HL-60/S4 treated with retinoic acid at 250 ng/mL for 4 days and 3 days (cell line): ENCODE data around the gene AKT1.
"Not testable (repeated sequence)": the region's sequence is repeated elsewhere in the genome, so short reads cannot be mapped to it uniquely, and the experiment has no call there.

Source experiments
- in situ Hi-C: fragments of 300-500 bp; cut with MboI; formaldehyde crosslinking; loops from 2 replicates; pipeline ENCODE4 v1.7.0; 2022; ENCODE audit warnings: low sequenced_read_pairs

Gene AKT1

DNA sequence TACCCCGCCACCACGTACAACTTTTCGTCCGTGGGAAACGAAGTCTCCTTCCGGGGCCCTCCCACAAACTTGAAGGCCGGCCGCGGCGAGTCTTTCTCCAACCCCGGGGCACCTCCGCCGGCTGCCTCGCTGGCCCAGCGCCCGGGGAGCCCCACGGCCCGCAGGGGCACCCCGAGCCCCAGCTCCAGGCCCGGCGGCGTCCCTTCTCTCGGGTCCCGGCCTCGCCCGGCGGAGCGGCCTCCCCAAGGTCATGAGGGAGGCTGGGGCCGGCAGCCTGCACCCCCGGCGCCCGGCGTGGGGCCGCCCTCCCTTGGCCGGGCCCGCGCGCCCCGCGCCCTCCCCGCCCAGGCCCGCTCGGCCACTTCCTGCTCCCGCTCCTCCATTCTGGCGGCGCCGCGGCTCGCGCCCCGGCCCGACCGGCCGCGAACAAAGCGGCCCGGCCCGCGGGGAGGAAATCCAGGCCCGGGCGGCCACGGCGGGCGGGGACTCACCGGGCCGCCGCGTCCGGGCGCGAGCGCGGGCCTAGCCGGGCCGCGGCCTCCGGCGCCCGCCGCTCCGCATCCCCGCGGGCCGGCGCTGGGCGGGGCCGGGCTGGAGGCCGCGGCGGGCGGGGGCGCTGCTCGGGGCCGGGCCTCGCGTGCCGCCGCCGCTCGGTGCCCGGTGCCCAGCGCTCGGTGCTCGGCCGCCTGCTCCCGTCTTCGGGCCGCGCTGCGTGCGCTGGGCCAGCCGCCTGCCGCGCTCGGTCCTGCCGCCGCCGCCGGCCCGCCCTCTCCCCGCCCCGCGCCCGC, at the start of gene AKT1:
AKT1 (minus strand) TSS at position 756 of the 788 bp plus-strand sequence. CDS start 3,105 bp downstream, outside the sequence.
- in situ Hi-C loops, result no loop called here

DNA sequence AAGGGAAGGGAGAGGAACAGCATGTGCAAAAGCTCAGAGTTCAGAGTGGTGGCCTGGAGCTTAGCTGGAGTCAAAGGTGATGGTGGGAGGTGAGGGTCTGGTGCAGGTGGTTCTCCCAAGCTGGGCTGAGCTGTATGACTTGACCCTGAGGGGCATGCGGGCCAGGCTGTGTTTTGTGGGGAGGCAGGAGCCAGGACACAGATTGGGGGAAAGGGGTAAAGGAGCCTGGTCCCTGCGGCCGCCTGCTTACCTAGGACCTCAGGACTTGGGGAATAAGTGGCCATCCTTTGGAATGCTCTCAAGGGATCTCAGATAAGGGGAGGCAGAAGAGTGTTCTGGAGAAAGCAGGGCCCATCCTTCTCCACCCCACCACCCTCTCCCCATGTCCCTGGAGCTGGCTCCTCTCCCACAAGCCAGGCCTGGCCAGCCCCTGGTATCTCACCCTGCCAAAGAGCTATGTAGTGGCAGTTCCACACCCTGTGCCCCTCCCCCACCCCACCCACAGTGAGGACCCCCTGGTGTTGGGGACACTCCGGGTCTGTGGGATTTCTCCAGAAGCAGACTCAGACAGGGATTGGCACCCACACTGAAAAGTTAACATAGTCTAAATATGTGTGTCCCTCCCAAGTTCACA, 49.6 kb upstream of the AKT1 start:
- in situ Hi-C loops, result no loop called here

DNA sequence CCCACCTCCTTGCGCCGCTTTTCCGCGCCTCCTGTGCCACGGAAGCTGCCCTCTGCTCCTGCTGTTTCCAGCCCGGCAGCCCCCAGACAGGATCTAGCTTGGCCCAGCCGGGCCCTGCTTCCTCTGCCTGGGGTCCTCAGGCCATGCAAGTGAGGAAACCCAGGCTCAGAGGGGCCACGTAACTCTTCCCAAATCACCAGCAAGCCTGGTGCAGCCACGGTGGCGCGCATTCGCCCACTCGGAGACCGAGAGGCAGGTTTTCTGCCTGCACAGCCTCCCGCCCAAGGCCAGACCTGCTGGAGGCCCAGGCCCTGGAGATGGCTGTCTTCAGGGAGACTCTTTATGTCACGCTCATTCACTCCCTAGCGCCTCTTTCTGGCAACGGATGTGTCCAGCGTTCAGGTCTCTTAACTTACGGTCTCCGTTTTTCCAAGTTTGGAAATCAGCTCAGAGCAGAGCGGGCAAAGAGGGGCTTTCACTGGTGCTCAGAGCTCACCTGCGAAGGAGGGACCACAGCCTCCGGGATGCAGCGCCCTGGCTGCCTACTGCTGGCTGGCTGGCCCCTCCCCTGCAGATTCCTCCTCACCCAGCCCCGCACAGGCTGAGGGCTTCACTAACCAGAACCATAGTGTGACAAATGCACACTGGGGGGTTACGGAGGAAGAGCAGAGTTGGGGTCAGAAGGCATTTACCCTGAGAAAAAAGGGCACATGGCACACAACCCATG, 48.9 kb upstream of the AKT1 start:
- in situ Hi-C loops, result no loop called here

DNA sequence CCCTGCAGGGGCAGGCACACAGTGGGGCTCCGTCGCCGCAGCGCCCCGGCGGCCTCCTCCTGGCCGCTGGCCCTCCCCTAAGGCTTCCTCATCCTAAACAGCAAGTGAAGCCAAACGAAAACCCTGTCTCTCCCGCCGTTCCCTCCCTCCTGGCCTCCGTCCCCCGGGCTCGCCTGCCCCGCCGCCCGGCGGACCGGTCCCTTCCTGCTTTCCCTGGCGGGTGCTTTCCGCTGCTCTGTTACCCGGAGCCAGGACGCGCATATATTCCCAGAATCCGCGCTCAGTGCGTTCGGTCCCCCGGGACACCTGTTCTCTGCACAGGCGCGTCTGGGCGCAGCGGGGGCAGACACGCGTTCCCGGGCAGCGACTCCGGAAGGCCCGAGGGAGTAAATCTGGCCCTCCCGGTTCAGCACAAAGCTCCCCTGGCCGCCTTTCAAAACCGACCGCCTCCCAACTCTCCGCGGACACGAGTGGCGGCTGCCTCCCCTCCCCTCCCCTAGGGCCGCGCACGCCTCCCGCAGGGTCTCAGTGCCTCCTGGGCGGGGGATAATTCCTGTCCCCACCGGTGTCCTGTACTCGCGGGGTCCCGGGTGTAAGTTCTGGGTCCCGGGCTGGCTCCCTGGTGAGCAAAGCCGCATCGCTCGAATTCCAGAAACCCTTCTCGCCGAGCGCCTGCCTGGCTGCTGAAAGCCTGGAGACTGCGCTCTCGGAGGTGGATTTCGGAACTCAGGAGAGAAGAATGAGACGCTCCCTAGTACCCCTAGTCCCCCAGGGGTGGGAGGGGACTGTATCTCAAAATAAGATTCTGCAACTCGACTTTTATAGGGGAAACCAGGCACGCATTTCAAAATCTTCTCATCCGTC, 48.1 kb upstream of the AKT1 start:
- in situ Hi-C loops, result no loop called here

DNA sequence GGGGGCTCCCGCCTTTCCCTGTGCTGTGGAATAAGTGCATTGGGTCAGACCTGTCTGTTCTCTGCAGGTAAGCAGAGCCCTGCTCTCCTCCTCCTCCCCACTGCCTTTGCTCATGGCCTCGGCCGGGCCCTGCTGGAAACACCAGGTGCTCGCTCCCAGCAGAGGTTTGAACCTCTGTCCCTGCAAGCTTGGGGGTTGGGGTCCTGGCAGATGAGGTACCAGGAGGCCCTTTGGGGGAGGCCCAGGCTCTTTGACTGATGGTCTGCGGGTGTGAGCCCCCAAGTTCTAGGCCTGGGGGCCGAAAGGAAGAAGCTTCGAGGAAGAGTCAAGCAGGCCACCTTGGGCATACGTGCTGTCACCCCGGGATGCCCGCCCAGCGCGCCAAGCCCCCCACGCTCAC, 47.5 kb upstream of the AKT1 start:
- in situ Hi-C loops, result no loop called here

DNA sequence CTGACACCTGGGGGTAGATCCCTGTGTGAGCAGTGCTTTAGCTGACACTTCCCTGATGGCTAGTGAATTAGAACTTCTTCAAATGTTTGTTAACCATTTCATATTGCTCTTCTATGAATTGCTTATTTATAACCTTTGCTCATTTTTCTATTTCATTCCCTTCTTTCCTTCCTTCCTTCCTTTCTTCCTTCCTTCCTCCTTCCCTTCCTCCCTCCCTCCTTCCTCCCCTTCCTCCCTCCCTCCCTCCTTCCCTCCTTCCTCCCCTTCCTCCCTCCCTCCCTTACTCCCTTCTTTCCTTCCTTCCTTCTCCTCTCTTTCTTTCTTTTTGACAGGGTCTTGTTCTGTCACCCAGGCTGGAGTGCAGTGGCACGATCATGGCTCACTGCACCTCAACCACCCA, 46.2 kb upstream of the AKT1 start:
- in situ Hi-C loops, result no loop called here

DNA sequence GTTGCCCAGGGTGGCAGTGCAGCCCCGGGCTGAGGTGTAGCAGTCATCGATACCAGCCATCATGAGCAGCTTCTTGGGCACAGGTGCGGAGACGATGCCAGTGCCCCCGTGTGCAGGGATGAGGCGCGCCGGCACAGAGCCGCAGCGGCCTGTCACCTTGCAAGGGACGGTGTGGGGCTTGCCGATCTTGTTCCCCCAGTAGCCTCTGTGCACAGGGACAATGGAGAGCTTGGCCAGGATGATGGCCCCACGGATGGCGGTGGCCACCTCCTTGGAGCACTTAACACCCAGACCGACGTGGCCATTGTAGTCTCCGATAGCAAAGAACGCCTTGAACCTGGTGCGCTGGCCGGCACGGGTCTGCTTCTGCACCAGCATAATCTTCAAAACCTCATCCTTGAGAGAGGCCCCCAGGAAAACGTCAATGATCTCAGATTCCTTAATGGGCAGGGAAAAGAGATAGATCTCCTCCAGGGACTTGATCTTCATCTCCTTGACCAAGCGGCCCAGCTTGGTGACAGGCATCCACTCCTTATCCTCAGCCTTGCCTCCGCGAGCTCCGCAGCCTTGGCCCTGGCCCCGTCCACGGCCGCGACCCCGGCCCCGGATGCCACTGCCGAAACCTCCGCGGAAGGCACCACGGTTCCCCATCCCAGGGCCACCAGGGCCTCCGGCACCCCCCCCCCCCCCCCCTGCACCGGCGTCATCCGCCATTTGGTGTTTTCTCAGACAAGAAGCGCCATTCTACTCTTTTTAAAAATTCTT, 40.8 kb upstream of the AKT1 start:
- in situ Hi-C loops, result not testable (repeated sequence)

DNA sequence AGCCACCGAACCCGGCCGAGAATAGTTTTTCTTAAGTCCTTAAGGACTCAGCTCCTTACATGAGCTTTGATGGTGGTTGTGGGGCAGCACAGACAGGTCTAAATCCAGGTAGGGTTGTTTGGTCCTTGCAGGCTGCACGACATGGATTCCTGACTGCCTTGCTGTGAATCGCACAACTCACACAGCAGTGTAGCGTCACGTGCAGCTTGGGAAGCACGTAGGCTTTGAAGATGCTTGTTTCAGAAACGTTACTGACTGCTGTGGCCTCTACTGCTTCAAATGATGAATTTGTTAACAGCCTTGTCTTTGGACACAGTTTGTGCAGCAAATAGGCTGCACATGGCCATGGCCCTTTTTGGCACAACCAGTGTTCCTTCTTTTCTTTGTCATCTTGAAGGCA, 35.2 kb upstream of the AKT1 start:
- in situ Hi-C loops, result no loop called here

DNA sequence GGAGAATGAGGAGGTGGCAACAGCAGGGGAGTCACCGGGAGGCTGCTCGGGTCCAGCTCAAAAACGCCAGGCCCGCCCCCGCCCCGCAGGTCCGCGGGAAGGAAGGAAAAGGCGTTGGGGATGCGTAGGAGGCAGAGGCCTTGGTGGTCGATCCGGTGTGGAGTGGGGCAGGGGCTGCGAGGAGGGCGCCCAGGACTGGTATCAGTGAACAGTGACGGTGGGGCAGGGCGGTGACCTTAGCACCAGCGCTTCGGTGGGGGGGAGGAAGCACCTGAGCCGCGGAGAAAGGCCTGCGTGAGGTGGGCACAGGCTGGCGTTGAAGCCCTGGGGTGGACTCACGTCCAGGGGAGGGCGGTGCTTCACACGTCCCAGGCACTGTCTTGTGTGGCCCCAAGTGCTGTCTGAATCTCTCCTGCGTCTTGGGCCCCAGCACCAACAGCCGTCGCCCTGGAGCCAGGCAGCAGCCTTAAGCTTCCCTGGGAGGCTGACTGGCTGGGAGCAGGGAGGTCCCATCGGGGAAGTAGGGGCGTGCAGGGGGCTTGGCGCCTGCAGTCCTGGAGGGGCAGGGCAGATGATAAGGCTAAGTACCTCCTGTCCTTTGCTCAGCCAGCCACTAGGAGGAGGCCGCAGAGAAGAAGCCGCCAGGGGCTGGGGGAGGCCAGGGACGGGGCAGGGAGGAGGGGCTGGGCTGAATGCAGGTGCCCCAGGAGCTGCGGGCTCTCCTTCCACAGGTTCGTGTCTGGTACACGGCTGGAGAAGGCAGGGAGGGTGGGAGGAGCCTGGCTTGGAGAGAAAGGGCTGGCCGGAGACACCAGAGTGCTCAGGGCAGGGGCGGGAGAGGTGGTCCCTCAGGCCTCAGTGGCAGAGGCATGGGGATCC, 31.9 kb upstream of the AKT1 start:
- in situ Hi-C loops, result no loop called here

DNA sequence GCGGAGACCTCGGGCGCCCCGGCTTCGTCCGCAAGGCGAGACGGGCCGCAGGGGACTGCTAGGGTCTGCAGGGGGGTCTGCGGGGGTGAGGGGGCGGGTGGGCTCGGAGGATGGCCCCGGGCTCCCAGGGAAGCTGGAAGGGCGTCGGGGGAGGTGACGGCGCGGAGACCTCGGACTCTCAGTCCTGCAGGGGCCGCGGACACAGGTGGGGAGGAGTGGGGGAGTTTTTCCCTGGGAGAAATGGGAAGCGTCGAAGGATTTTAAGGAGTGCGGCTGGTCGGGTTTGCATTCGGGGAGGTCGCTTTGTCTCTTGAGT, 31.3 kb upstream of the AKT1 start:
- in situ Hi-C loops, result no loop called here

DNA sequence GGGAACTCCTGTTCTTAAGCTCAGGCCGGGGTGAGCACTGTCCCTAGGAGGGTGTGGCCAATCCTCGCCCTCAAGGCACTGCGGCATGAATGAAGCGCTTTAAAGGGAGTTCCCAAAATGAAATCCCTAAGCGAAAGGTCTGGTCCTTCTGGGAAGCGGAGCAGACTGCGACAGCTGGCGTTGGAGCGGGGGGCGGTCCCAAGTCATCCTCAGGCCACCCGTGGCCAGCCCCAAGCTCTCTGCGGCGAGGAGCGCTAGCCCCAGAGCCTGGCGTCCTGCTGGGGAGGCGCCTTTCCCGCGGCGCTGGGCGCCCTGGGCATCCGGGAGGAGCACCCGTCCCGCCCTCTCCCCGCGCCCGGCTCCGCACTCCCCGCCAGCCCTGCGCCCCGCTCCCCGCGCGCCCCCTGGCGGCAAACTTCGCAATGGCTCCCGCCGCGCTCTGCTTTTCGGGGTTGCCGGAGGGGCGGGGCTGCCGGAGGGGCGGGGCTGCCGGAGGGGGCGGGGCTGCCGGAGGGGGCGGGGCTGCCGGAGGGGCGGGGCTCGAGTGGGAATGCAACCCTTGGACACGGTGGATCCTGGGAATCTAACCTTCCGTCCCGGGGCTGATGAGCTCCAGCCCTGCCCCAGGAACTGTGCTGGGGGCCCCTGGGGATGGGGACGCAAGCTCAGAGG, 30.8 kb upstream of the AKT1 start:
- in situ Hi-C loops, result no loop called here

DNA sequence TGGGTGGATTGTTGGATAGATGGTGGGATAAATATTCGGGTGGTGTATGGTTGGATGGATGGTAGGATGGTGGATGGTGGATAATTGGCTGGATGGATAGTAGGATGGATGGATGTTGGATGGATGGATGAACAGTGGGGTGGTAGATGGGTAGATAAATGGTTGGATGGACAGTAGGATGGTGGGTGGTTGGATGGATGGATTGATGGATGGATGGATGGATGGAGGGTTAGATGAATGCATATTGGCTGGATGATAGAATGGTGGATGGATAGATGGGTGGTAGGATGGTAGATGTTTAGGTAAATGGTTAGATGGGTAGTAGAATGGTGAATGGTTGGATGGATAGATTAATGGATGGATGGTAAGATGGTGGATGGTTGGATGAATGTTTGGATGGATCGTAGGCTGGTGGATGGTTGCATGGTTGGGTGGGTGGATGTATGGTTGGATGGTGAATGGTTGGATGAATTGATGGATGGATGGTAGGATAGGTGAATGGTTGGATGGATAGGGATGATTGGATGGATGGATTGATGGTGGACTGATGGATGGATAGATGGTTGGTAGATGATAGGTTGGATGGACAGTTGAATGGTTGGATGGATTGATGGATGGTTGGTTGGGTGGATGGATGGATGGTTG, 28.9 kb upstream of the AKT1 start:
- in situ Hi-C loops, result no loop called here

DNA sequence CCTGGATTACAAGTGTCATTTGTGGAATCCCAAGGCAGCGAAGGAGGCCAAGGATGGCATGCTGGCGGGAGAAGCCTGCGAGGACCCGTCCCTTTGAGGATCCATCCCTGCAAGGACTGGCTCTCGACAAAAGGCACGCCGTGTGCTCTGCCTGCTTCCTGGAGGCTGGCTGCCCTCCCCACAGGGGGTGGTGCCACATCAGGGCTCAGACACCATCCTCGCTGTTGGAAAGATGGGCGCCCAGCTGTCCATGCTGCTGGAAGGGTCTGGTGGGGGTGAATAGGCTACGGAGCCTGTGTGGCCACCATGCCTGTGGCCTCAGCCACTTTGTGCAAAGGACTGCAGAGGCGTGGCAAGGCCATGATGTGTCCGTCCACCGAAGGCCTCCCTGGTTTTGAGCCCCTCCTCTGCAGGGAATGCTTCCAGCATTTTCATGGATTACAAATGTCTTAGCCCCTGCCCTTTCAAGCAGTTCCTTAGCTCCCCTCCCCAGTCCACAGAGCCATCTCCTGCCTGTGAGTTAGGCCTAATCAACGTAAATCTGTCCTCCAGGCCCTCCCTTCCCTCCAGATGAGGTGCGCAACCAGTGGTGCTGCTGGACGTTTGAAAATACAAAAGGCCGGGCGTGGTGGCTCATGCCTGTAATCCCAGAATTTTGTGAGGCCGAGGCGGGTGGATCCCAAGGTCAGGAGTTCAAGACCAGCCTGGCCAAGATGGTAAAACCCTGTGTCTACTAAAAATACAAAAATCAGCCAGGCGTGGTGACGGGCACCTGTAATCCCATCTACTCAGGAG, 27.5 kb upstream of the AKT1 start:
- in situ Hi-C loops, result no loop called here

DNA sequence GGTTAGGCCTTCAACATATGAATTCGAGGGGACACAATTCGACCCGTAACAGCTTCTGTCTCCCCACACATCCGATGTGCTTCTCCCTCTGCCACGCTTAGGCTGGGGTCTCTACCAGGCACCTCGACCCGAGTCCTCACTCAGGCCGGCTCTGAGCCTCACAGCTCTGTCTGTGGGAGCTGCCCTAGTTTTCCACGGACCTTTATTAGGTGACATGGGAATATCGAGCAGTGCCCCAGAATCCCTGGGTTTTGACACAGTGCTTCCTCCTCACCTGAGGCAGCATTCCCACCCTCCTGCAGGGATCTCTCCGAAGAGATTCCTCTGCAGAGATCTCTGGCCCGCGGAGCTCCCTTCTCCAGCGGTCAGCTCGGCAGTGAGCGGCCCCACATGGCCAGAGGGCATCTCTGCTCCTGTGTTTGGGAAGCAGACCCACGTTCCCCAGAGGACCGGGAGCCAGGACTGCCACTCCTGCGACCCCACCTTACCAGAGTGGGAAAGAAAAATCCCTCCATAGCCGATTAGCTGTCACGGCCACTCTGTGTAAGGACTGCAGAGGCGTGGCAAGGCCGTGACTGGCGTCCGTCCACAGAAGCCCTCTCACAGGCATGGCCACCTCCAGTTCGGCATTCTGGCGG, 26.5 kb upstream of the AKT1 start:
- in situ Hi-C loops, result no loop called here

DNA sequence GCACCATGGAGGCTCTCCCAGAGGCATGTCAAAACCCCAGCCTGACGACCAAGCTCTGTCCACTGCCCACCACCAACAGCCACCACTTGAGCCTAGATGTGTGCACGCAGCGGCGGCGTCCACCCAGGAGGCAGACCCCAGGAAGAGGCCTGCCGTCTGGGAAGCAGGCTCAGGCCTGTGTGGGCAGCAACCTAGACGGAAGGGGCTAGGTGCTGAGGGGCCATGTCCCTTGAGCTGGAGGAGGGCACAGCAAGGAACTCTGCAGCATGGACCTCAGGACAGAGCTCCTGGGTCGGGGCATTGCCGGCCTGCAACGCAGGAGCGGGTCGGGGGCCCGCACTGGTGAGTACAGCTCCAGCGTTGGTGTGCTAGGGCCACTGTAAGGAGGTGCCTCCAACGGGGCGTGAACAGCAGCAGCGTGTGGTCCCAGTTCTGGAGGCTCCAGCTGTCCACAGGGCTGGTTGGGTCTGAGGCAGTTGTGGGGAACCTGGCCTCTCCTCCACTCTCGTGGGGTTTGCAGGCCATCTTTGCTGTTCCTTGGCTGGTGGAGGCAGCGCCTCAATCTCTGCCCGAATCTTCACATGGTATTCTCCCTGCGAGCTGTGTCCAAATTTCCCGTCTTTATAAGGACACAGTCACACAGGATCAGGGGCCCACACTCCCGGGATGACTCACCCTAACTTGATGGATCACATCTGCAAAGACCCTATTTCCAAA, 25.8 kb upstream of the AKT1 start:
- in situ Hi-C loops, result no loop called here

DNA sequence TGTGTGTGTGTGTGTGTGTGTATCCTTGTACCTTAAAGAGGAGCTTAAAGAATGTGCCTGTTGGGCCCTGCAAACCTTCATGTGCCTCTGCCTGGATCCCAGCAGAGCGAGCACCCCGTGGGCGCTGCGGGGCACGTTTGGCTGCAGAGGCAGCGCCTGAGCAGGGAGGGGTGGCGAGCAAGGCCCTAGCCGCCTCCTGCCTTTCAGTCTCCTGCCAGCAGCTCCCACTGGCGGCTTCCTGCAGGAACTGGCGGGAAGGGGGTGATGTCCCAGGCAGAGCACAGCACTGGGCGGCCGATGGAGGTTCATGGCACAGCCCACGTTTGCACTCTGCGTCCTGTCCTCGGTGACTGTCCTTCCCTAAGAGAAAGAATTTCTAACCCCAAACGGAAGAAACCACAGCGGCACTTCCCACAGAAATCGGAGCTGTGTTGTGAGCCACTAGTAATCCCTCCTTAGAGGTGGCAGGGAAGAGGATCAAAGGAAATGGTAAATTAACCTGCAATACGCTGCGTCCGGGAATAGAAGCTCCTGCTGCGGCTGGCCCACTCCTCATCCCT, 25.2 kb upstream of the AKT1 start:
- in situ Hi-C loops, result no loop called here
